ENCODE measurements around the gene MIPOL1.
"Not testable (repeated sequence)": the region's sequence is repeated elsewhere in the genome, so short reads cannot be mapped to it uniquely, and the experiment has no call there.

MIPOL1 gene

DNA sequence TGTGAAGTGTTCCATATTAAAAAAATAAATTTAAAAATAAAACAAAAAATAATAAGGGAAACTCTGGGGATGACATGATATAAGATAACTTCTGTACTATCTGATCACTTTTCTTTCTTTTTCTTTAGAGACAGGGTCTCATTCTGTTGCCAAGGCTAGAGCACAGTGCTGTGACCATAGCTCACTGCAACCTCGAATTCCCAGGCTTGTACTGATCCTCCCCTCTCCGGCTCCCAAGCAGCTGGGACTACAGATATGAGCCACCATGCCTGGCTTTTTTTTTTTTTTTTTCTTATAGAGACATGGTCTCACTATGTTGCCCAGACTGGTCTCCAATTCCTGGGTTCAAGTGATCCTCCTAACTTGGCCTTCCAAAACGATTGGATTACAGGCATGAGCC is 10.4 kb upstream of the MIPOL1 start:
- Histone ChIP-seq H3K9me3 (ENCODE audit: control insufficient read depth, low read length) (no peaks in the 10 kb centered on the region), H3K36me3 (ENCODE audit: control insufficient read depth, insufficient read depth, low read length) (no peaks in the 10 kb centered on the region), H3K27ac (ENCODE audit: insufficient read depth, low read length, poor library complexity, severe bottlenecking) (no peak overlapping the region), H3K4me1 (ENCODE audit: control insufficient read depth, insufficient read depth, low read length, poor library complexity, severe bottlenecking) (no peaks in the 10 kb centered on the region), H3K4me3 (ENCODE audit: insufficient read depth, low read depth, low read length, poor library complexity, severe bottlenecking) (no peak overlapping the region), H3K27me3 (replicated peaks; ENCODE audit: control insufficient read depth, insufficient read depth, low read length, poor library complexity, severe bottlenecking) (no peaks in the 10 kb centered on the region)
- DNase-seq, result no peak

GRCh38 chr14:37187840-37188577 is 9.7 kb upstream of the MIPOL1 start:
- not testable (repeated sequence) for H3K36me3 ChIP-seq (ENCODE audit: control insufficient read depth, insufficient read depth, low read length); DNase-seq; H3K27ac ChIP-seq (ENCODE audit: insufficient read depth, low read length, poor library complexity, severe bottlenecking); H3K4me1 ChIP-seq (ENCODE audit: control insufficient read depth, insufficient read depth, low read length, poor library complexity, severe bottlenecking); H3K9me3 ChIP-seq (ENCODE audit: control insufficient read depth, low read length); H3K4me3 ChIP-seq (ENCODE audit: insufficient read depth, low read depth, low read length, poor library complexity, severe bottlenecking); H3K27me3 ChIP-seq (replicated peaks; ENCODE audit: control insufficient read depth, insufficient read depth, low read length, poor library complexity, severe bottlenecking)

- not testable (repeated sequence) for H3K36me3 ChIP-seq (ENCODE audit: control insufficient read depth, insufficient read depth, low read length); H3K4me3 ChIP-seq (ENCODE audit: insufficient read depth, low read depth, low read length, poor library complexity, severe bottlenecking); H3K4me1 ChIP-seq (ENCODE audit: control insufficient read depth, insufficient read depth, low read length, poor library complexity, severe bottlenecking); H3K27me3 ChIP-seq (replicated peaks; ENCODE audit: control insufficient read depth, insufficient read depth, low read length, poor library complexity, severe bottlenecking); H3K9me3 ChIP-seq (ENCODE audit: control insufficient read depth, low read length); DNase-seq; H3K27ac ChIP-seq (ENCODE audit: insufficient read depth, low read length, poor library complexity, severe bottlenecking)
Measured at GRCh38 chr14:37189733-37190132, 8.0 kb upstream of the MIPOL1 start.

DNA sequence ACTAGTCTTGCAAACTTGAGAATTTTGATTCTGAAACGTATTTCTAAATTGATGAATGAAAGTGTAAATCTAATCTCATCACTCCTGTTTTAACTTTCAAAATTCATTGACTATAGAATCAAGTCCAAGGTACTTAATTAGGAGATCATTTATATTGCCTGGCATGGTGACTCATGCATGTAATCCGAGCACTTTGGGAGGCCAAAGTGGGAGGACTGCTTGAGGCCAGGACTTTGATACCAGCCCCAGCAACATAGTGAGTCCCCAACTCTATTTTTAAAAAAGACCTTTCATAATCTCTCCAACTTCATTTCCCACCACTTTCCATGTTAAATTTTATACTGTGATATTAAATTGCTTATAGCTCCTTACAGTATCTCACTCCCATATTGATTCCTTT is 3.0 kb upstream of the MIPOL1 start:
- Histone ChIP-seq H3K9me3 (ENCODE audit: control insufficient read depth, low read length) (no peaks in the 10 kb centered on the region), H3K4me3 (ENCODE audit: insufficient read depth, low read depth, low read length, poor library complexity, severe bottlenecking) (no peak overlapping the region), H3K27me3 (replicated peaks; ENCODE audit: control insufficient read depth, insufficient read depth, low read length, poor library complexity, severe bottlenecking) (no peaks in the 10 kb centered on the region), H3K4me1 (ENCODE audit: control insufficient read depth, insufficient read depth, low read length, poor library complexity, severe bottlenecking) (no peaks in the 10 kb centered on the region), H3K27ac (ENCODE audit: insufficient read depth, low read length, poor library complexity, severe bottlenecking) (no peak overlapping the region), H3K36me3 (ENCODE audit: control insufficient read depth, insufficient read depth, low read length) (no peaks in the 10 kb centered on the region)
- no peak for DNase-seq

- no peaks in the 10 kb centered on the region for H3K27me3 ChIP-seq (replicated peaks; ENCODE audit: control insufficient read depth, insufficient read depth, low read length, poor library complexity, severe bottlenecking)
- H3K4me3 ChIP-seq (ENCODE audit: insufficient read depth, low read depth, low read length, poor library complexity, severe bottlenecking), result no peak overlapping the region
- no peak overlapping the region for H3K27ac ChIP-seq (ENCODE audit: insufficient read depth, low read length, poor library complexity, severe bottlenecking)
- H3K9me3 ChIP-seq (ENCODE audit: control insufficient read depth, low read length), result no peaks in the 10 kb centered on the region
- H3K4me1 ChIP-seq (ENCODE audit: control insufficient read depth, insufficient read depth, low read length, poor library complexity, severe bottlenecking), result no peaks in the 10 kb centered on the region
- no peak for DNase-seq
- H3K36me3 ChIP-seq (ENCODE audit: control insufficient read depth, insufficient read depth, low read length), result no peaks in the 10 kb centered on the region
Measured at GRCh38 chr14:37195327-37195726, 2.4 kb upstream of the MIPOL1 start.

- Histone ChIP-seq H3K27me3 (replicated peaks; ENCODE audit: control insufficient read depth, insufficient read depth, low read length, poor library complexity, severe bottlenecking) (no peaks in the 10 kb centered on the region), H3K9me3 (ENCODE audit: control insufficient read depth, low read length) (no peaks in the 10 kb centered on the region), H3K4me1 (ENCODE audit: control insufficient read depth, insufficient read depth, low read length, poor library complexity, severe bottlenecking) (no peaks in the 10 kb centered on the region), H3K27ac (ENCODE audit: insufficient read depth, low read length, poor library complexity, severe bottlenecking) (no peak overlapping the region), H3K36me3 (ENCODE audit: control insufficient read depth, insufficient read depth, low read length) (no peaks in the 10 kb centered on the region), H3K4me3 (ENCODE audit: insufficient read depth, low read depth, low read length, poor library complexity, severe bottlenecking) (no peak overlapping the region)
- no peak for DNase-seq
Measured at GRCh38 chr14:37196604-37197420, 925 bp upstream of the MIPOL1 start.

DNA sequence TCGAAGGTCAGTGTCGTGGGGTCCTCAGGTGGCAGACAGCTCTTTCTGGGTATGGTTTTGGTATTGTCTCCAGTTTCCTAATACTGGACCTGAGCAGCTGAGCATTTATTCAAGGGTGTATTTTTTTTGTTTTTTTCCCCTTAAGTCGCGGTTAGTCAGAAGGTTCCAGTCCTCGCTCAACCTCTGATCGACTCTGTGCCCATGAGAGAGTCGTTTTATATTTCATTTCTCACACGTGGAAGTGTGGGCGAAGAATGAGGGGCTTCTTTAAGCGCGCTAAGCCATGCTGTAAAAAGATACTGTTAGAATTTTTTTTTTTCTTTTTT is 499 bp downstream of the MIPOL1 start:
- H3K4me3 ChIP-seq (ENCODE audit: insufficient read depth, low read depth, low read length, poor library complexity, severe bottlenecking), result no peak overlapping the region
- DNase-seq, result no peak
- H3K27ac ChIP-seq (ENCODE audit: insufficient read depth, low read length, poor library complexity, severe bottlenecking), result no peak overlapping the region
- H3K4me1 ChIP-seq (ENCODE audit: control insufficient read depth, insufficient read depth, low read length, poor library complexity, severe bottlenecking), result no peaks in the 10 kb centered on the region
- no peaks in the 10 kb centered on the region for H3K36me3 ChIP-seq (ENCODE audit: control insufficient read depth, insufficient read depth, low read length)
- no peaks in the 10 kb centered on the region for H3K27me3 ChIP-seq (replicated peaks; ENCODE audit: control insufficient read depth, insufficient read depth, low read length, poor library complexity, severe bottlenecking)
- no peaks in the 10 kb centered on the region for H3K9me3 ChIP-seq (ENCODE audit: control insufficient read depth, low read length)

DNA sequence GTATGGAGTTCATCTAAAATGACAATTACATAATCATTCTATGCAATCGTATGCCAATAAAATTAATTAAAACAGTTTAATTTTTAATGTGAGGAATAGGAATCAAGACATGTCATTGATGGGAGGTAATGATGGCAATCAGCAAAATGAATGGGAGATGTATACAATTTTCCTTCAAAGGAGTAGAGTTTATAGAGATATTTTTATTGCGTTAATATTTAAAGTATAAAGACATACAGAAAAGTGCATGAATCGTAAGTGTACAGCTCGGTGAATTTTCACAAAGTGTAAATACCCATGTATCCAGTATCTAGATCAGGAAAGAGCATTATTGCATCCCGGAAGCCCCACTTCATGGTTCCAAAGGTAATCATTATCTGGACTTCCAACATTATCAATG is 1.2 kb downstream of the MIPOL1 start:
- H3K27me3 ChIP-seq (replicated peaks; ENCODE audit: control insufficient read depth, insufficient read depth, low read length, poor library complexity, severe bottlenecking), result no peaks in the 10 kb centered on the region

GRCh38 chr14:37201724-37202123 is 4.0 kb downstream of the MIPOL1 start:
- no peak overlapping the region for H3K27ac ChIP-seq (ENCODE audit: insufficient read depth, low read length, poor library complexity, severe bottlenecking)
- H3K4me3 ChIP-seq (ENCODE audit: insufficient read depth, low read depth, low read length, poor library complexity, severe bottlenecking), result no peak overlapping the region
- no peak for DNase-seq
- H3K4me1 ChIP-seq (ENCODE audit: control insufficient read depth, insufficient read depth, low read length, poor library complexity, severe bottlenecking), result no peaks in the 10 kb centered on the region
- no peaks in the 10 kb centered on the region for H3K27me3 ChIP-seq (replicated peaks; ENCODE audit: control insufficient read depth, insufficient read depth, low read length, poor library complexity, severe bottlenecking)
- H3K9me3 ChIP-seq (ENCODE audit: control insufficient read depth, low read length), result no peaks in the 10 kb centered on the region
- no peaks in the 10 kb centered on the region for H3K36me3 ChIP-seq (ENCODE audit: control insufficient read depth, insufficient read depth, low read length)

More for the DNA sequence above, 1.2 kb downstream of the MIPOL1 start:
- Histone ChIP-seq H3K27ac (ENCODE audit: insufficient read depth, low read length, poor library complexity, severe bottlenecking) (no peak overlapping the region), H3K4me1 (ENCODE audit: control insufficient read depth, insufficient read depth, low read length, poor library complexity, severe bottlenecking) (no peaks in the 10 kb centered on the region), H3K36me3 (ENCODE audit: control insufficient read depth, insufficient read depth, low read length) (no peaks in the 10 kb centered on the region), H3K4me3 (ENCODE audit: insufficient read depth, low read depth, low read length, poor library complexity, severe bottlenecking) (no peak overlapping the region), H3K9me3 (ENCODE audit: control insufficient read depth, low read length) (no peaks in the 10 kb centered on the region)
- no peak for DNase-seq

DNA sequence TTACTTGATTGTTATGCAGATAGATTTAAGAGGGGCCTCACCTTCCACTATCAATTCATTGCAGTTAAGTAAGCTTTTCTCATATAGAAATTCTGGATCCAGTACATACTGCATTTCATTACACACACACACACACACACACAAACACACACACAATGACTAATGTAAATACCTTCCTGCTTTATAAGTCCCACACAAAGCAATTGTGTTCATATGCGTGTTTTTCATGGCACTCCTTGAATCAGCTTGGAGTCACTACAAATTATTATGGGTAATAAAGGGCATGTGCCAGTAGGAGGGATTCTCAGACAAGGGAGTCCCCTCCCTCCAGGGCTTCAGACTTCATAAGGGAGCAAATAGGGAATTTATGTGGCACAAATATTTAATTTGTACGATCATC is 4.5 kb downstream of the MIPOL1 start:
- no peaks in the 10 kb centered on the region for H3K4me1 ChIP-seq (ENCODE audit: control insufficient read depth, insufficient read depth, low read length, poor library complexity, severe bottlenecking)
- no peaks in the 10 kb centered on the region for H3K36me3 ChIP-seq (ENCODE audit: control insufficient read depth, insufficient read depth, low read length)
- no peak for DNase-seq
- H3K9me3 ChIP-seq (ENCODE audit: control insufficient read depth, low read length), result no peaks in the 10 kb centered on the region
- H3K4me3 ChIP-seq (ENCODE audit: insufficient read depth, low read depth, low read length, poor library complexity, severe bottlenecking), result no peak overlapping the region
- H3K27ac ChIP-seq (ENCODE audit: insufficient read depth, low read length, poor library complexity, severe bottlenecking), result no peak overlapping the region
- no peaks in the 10 kb centered on the region for H3K27me3 ChIP-seq (replicated peaks; ENCODE audit: control insufficient read depth, insufficient read depth, low read length, poor library complexity, severe bottlenecking)
